Measurements from ENCODE around the gene CMTM7.

The CMTM7 gene

GRCh38 chr3:32431481-32431880 lies 39.8 kb downstream of the CMTM7 start:
- no peak for TF ChIP-seq CTCF (IDR thresholded peaks at IDR 0.05; ENCODE audit: insufficient read depth, low read depth, low read length, missing control alignments)
- DNase-seq (ENCODE audit: low read depth), result no peak
- no peak overlapping the region for H3K4me3 ChIP-seq (ENCODE audit: low read length)

- no peak overlapping the region for H3K4me3 ChIP-seq (ENCODE audit: low read length)
- no peak for DNase-seq (ENCODE audit: low read depth)
- no peak for TF ChIP-seq CTCF (IDR thresholded peaks at IDR 0.05; ENCODE audit: insufficient read depth, low read depth, low read length, missing control alignments)
Observed at GRCh38 chr3:32432045-32432710, 40.5 kb downstream of the CMTM7 start.

GRCh38 chr3:32432711-32433530 lies 41.3 kb downstream of the CMTM7 start:
- TF ChIP-seq CTCF (IDR thresholded peaks at IDR 0.05; ENCODE audit: insufficient read depth, low read depth, low read length, missing control alignments), result no peak
- H3K4me3 ChIP-seq (ENCODE audit: low read length), result no peak overlapping the region
- DNase-seq (ENCODE audit: low read depth), result no peak

- no peak for DNase-seq (ENCODE audit: low read depth)
- no peak overlapping the region for H3K4me3 ChIP-seq (ENCODE audit: low read length)
- no peak for TF ChIP-seq CTCF (IDR thresholded peaks at IDR 0.05; ENCODE audit: insufficient read depth, low read depth, low read length, missing control alignments)
Observed at GRCh38 chr3:32434206-32434605, 42.6 kb downstream of the CMTM7 start.

- no peak for DNase-seq (ENCODE audit: low read depth)
- TF ChIP-seq CTCF (IDR thresholded peaks at IDR 0.05; ENCODE audit: insufficient read depth, low read depth, low read length, missing control alignments), result no peak
- no peak overlapping the region for H3K4me3 ChIP-seq (ENCODE audit: low read length)
Observed at GRCh38 chr3:32435911-32436815, 44.5 kb downstream of the CMTM7 start.

GRCh38 chr3:32436816-32437189 lies 45.1 kb downstream of the CMTM7 start:
- TF ChIP-seq CTCF (IDR thresholded peaks at IDR 0.05; ENCODE audit: insufficient read depth, low read depth, low read length, missing control alignments), result no peak
- H3K4me3 ChIP-seq (ENCODE audit: low read length), result no peak overlapping the region
- DNase-seq (ENCODE audit: low read depth), result no peak
